ENCODE measurements around the gene NACC1.

- TF ChIP-seq POLR2A (IDR thresholded peaks at IDR 0.05; ENCODE audit: extremely low read depth, insufficient read length) (no peak), CTCF (IDR thresholded peaks at IDR 0.05; ENCODE audit: low read depth, low read length) (no peak)
These were observed 1.6 kb downstream of the NACC1 start for GRCh38 chr19:13119627-13120026.

Measured in NB4 (cell line).